ENCODE measurements around the gene ITGAX.

The ITGAX gene

DNA sequence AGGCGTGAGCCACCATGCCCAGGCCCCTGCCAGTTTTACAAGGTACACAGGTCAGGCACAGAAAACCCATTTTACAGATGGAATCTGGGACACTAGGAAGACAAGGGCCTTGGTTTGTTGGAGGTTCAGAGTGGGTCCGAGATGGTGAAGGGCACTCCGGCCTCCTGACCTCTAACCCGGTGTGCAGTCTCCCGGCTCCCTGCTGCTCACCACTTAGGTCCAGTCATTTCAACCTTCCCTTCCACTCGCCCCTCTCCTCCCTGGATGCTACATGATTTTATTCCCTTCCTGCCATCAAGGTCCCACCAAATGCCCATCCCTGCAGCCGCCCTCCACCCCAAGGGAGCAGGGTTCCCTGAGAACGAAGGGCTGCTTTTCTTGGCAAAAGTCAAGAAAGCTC, 8.7 kb downstream of the ITGAX start:
- no peak overlapping the region for H3K4me3 ChIP-seq (ENCODE audit: control insufficient read depth, low read depth, low read length)
- no peak for DNase-seq (ENCODE audit: low read depth)
- TF ChIP-seq, protein P1, sequence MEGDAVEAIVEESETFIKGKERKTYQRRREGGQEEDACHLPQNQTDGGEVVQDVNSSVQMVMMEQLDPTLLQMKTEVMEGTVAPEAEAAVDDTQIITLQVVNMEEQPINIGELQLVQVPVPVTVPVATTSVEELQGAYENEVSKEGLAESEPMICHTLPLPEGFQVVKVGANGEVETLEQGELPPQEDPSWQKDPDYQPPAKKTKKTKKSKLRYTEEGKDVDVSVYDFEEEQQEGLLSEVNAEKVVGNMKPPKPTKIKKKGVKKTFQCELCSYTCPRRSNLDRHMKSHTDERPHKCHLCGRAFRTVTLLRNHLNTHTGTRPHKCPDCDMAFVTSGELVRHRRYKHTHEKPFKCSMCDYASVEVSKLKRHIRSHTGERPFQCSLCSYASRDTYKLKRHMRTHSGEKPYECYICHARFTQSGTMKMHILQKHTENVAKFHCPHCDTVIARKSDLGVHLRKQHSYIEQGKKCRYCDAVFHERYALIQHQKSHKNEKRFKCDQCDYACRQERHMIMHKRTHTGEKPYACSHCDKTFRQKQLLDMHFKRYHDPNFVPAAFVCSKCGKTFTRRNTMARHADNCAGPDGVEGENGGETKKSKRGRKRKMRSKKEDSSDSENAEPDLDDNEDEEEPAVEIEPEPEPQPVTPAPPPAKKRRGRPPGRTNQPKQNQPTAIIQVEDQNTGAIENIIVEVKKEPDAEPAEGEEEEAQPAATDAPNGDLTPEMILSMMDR (IDR thresholded peaks at IDR 0.05; ENCODE audit: control insufficient read depth, insufficient read depth, low read depth, low read length, missing control alignments): no peak

DNA sequence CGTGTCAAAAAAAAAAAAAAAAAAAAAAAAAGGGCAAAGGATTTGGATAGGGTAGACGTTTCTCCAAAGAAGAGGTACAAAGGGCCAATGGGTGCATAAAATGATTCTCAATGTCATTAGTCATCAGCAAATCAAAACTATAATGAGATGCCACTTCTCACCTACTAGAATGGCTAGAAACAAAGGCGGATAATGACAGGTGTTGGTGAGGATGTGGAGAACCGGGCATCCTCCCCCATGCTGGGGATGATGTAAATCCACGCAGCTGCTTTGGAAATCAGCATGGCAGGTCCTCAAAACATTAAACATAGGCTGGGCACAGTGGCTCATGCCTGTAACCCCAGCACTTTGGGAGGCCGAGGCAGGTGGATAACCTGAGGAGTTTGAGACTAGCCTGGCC, 9.4 kb downstream of the ITGAX start:
- TF ChIP-seq, protein P1 (IDR thresholded peaks at IDR 0.05; ENCODE audit: control insufficient read depth, insufficient read depth, low read depth, low read length, missing control alignments): no peak
- no peak overlapping the region for H3K4me3 ChIP-seq (ENCODE audit: control insufficient read depth, low read depth, low read length)
- DNase-seq (ENCODE audit: low read depth): no peak

DNA sequence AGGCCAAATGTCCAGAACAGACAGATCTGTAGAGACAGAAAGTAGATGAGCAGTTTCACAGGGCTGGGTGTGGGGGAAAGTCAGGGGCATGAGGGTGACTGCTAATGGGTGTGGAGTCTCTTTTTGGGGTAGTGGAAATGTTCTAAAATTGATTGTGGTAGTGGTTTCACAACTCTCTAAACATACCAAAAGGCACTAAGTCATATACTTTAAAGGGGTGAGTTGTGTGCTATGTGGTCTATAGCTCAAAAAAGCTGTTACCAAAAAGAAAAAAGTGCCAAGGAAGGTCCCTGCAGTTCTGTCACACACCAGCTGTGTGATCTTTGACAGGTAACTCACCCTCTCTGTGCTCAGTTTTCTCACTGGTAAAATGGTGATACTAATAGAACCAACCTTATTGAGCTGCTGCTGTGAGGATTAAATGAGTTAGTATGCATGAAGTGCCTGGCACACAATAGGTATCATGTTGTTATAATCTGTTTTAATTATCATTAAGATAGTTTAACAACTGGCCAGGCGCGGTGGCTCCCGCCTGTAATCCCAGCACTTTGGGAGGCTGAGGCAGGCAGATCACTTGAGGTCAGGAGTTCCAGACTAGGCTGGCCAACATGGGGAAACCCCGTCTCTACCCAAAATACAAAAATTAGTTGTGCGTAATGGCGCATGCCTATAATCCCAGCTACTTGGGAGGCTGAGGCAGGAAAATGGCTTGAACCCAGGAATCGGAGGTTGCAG, 10.3 kb downstream of the ITGAX start:
- no peak for DNase-seq (ENCODE audit: low read depth)
- no peak overlapping the region for H3K4me3 ChIP-seq (ENCODE audit: control insufficient read depth, low read depth, low read length)

DNA sequence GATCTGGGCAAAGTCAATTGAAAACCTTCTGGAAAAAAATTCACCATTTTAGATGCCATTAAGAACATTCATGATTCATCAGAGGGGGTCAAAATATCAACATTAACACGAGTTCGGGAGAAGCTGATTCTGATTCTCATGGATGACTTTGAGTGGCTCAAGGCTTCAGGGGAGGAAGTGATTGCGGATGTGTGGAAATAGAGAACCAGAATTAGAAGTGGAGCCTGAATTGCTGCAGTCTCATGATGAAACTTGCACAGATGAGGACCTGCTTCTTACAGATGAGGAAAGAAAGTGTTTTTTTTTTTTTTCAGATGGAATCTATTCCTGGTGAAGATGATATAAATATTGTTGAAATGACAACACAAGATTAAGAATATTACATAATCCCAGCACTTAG, 12.9 kb downstream of the ITGAX start:
- no peak for DNase-seq (ENCODE audit: low read depth)
- H3K4me3 ChIP-seq (ENCODE audit: control insufficient read depth, low read depth, low read length): no peak overlapping the region
- TF ChIP-seq, protein P1 (IDR thresholded peaks at IDR 0.05; ENCODE audit: control insufficient read depth, insufficient read depth, low read depth, low read length, missing control alignments): no peak

More for the DNA sequence above, 10.3 kb downstream of the ITGAX start:
- TF ChIP-seq, protein P1 (IDR thresholded peaks at IDR 0.05; ENCODE audit: control insufficient read depth, insufficient read depth, low read depth, low read length, missing control alignments): no peak

DNA sequence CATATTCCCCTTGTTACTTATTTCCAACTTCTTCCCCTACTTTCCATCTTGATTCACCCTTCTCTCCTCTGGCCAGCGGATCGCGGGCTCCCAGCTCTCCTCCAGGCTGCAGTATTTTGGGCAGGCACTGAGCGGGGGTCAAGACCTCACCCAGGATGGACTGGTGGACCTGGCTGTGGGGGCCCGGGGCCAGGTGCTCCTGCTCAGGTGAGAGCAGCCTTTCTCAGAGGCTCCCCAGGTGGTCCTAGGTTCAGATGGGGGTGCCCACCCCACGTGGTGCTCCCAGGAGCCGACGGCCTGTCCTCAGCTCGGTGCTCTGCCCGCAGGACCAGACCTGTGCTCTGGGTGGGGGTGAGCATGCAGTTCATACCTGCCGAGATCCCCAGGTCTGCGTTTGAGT, 16.0 kb downstream of the ITGAX start:
- no peak for DNase-seq (ENCODE audit: low read depth)
- no peak overlapping the region for H3K4me3 ChIP-seq (ENCODE audit: control insufficient read depth, low read depth, low read length)
- TF ChIP-seq, protein P1 (IDR thresholded peaks at IDR 0.05; ENCODE audit: control insufficient read depth, insufficient read depth, low read depth, low read length, missing control alignments): no peak

DNA sequence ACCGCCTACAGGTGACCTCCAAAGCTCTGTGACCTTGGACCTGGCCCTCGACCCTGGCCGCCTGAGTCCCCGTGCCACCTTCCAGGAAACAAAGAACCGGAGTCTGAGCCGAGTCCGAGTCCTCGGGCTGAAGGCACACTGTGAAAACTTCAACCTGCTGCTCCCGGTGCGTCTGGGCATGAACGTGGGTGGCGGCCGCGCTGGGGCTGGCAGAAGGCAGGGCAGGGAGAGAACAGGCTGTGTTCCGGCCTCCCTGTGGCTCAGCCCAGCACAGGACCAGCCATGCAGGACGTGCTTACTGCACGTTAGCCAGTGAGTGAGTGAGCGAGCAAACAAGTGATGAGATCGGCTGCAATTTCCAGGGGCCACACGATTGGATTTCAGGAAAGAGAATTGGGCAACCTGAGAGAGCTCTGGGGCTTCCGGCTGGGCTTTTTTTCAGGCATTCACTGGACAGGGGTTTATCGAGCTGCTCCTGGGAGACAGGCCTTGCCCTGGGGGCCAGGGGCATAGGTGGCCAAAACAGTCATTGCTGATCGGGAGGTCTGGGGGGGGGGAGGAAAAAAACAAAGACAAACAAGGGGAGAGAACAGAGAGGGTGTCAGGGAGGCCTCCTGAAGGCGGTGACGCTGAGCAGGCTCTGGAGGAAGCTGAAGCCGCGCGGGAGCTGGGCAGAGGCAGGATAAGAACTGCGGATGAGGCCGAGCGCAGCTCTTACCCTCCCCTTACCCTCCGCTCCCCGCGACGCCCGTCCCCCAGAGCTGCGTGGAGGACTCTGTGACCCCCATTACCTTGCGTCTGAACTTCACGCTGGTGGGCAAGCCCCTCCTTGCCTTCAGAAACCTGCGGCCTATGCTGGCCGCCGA, 16.9 kb downstream of the ITGAX start:
- DNase-seq (ENCODE audit: low read depth): no peak
- TF ChIP-seq, protein P1 (IDR thresholded peaks at IDR 0.05; ENCODE audit: control insufficient read depth, insufficient read depth, low read depth, low read length, missing control alignments): no peak

More for the DNA sequence above, 16.9 kb downstream of the ITGAX start:
- H3K4me3 ChIP-seq (ENCODE audit: control insufficient read depth, low read depth, low read length): no peak overlapping the region
